Midbrain (tissue), 1 donor: ENCODE results near the gene PLA2G12A.

Experiments
- DNase-seq: peaks from one replicate; lab custom pipeline; 2025; lab: John Stamatoyannopoulos, UW

Gene PLA2G12A

GRCh38 chr4:109729117-109729717 lies 653 bp downstream of the PLA2G12A start:
- no peak for DNase-seq

- no peak for DNase-seq
Observed at GRCh38 chr4:109728385-109728784, 1.5 kb downstream of the PLA2G12A start.

DNA sequence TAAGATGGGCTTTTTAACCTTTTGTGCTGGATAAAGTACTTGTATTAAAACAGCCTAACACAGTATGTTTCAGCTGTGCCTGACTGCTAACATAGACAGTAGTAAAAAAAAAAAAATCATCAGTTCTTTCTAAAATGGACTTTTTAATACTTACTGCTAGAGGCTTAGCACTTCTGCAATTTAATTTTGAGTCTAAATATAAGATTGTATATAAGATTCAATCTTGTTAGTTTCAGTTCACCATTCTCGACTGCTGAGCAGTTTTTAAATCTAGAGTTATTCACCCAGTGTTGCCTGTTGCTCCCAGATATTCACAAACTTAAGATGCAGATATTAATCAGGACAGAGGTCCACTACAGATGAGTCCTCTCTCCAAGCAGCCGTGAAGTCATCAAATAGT lies 6.8 kb downstream of the PLA2G12A start:
- DNase-seq = no peak

DNA sequence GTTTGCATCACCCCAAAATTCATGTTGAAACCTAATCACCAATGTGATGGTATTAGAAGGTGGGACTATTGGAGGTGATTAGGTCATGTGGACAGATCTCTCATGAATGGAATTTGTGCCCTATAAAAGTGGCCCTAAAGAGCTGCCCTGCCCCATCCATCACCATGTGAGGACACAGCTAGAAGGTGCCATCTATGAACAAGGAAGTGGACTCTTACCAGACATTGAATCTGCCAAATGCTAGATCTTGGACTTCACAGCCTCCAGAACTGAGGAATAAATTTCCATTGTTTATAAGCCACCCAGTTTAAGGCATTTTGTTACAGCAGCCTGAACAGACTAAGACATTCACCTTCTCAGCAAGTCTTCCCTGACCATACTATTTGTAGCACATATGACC lies 7.5 kb downstream of the PLA2G12A start:
- DNase-seq = no peak

GRCh38 chr4:109721033-109721432 lies 8.8 kb downstream of the PLA2G12A start:
- no peak for DNase-seq

GRCh38 chr4:109719604-109720003 lies 10.3 kb downstream of the PLA2G12A start:
- DNase-seq = no peak

DNA sequence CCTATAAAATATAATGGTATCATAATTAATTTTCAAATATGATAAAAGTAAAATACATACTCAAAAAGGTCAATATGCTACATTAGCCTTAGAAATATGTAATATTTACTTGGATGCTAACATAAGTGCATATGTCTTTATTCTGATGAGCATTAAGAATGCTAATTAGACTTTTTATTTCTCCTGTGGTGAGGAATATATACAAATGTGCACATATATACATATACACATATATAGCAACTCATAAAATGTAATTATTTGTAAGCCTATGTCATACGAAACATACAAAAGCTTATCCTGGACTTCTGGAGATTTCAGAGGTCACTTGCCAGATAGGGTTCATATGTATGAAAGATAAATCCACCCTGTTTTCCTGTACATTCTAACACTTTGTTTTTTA lies 11.1 kb downstream of the PLA2G12A start:
- no peak for DNase-seq

DNA sequence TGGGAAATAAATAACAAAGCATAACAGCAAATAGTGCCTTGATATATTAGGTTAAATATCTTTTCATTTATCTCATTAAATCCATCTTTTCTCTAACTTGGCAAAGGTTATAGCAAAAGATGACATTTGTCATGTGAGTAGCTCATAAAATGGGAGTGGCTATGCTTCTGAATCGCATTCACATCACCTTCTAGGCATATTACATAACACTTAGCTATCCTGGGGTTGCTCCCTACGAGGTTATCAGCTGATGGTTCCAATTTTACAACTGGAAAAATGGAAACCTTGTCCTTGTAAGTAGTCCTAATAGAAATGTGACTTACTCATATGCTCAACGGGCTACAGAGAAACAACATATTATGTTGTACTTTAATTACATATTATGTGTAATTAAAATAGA lies 16.4 kb downstream of the PLA2G12A start:
- DNase-seq = no peak

- no peak for DNase-seq
Observed at GRCh38 chr4:109708990-109709389, 20.9 kb downstream of the PLA2G12A start.

DNA sequence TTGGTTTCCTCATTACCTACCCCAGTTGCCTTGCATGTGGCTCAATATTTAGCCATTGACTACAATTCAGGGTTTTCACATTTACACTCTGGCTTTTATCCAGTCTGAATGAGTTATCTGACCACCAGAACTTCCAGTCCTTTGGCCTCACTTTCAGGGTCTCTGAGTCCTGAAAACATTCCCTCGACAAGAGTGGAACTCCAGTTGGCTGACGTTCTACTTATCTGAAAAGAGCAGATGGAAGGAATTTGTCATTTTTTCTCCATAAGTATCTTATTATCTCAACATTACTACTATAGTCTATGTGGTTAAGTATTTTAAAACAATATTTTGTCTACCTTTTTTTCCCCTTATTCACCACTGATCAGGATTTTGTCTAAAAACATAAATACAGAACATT lies 21.4 kb downstream of the PLA2G12A start:
- DNase-seq = no peak

GRCh38 chr4:109703664-109704361 lies 26.1 kb downstream of the PLA2G12A start:
- no peak for DNase-seq

GRCh38 chr4:109702950-109703663 lies 26.8 kb downstream of the PLA2G12A start, which contains the start of gene CASP6:
TSS of gene CASP6 (minus strand) at chr4:109703445. CDS start at chr4:109703395, 50 bp downstream.
- peak; percentile 74 for DNase-seq

DNA sequence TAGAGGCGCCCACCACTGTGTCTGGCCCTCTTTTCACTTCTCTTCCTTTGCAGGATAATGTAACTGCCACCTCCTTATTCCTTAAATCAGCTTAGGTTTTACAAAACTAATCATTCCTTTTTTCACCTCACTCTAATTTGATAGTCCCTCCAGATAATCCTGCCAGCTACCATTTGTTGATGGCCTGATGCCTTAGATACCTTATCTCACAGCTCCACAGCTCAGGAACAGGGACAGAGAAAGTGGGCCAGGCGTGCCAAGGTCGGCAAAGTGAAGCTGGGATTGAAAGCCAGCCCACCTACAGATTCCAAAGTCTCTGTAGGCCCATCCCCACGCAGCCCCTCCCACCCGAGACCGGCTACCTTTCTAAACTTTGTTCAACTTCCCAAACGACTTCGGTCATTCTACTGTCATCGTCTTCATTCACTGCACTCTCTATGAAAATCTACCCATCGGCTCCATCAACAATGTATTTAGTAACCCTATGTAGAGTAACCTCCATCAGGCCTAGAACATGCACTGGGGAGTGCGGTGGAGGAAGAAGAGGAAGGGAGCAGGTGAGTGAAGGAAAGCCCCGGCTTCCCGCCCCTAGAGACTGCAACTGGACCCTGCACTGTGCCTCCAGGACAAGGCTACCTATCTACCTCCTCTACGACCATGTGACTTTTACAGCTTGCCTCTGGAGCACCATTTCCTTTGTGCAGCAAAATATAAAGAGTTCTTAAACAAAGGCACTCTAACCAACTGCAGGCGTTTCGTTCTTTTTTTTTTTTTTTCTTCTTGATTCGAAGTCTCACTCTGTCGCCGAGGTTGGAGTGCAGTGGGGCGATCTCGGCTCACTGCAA lies 28.1 kb downstream of the PLA2G12A start:
- no peak for DNase-seq

GRCh38 chr4:109699553-109700225 lies 30.2 kb downstream of the PLA2G12A start:
- DNase-seq = no peak

DNA sequence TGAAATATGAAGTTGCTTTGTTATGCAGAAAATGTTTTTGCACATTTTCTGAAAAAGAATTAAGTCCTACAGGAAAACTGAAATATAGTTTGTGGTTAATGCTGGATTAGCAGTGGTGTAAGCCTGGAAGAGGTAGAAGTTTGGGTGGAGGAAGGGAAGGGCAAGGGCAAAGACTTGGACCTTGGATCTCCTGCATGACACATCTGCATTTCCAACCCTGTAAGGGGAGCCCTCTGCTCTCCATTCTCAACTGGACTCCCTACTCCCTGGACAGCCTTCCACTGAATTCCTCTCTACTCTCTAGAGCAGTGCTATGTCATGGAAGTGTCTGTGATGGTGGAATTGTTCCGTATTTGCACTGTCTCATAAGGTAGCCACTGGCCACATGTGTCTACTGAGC lies 31.2 kb downstream of the PLA2G12A start:
- no peak for DNase-seq

GRCh38 chr4:109691411-109691920 lies 38.4 kb downstream of the PLA2G12A start:
- DNase-seq = no peak

DNA sequence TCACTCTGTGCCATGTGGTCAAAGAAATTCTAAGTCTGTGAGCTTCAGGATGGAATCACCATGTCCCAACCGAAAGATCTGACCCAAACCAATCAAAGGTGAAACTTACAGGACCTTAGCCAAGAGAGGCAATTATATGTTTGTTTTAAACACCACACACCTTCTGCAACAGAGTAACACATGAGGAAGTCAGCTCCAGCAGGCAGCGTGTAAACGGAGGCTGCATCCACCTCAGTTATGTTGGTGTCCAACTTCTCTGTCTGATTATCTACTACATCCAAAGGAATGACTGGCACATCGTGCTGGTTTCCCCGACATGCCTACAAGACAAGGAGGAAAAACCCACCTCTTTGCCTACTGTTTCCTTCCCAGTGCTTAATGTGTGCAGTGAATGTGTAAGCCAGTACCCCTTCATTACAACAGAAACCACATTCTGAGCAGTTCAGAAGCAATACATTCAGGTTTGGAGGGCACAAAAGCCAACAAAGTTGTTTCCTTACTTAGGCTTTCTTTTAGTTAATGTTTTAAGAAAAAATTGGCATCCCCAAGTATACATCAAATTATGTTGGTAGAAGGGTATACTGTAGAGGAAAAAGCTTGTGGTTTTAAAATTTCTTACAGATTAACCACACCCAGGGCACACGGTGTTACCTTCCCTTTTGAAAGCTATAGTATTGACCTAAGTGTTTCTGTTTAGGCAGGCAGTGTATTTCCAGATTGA lies 39.0 kb downstream of the PLA2G12A start:
- DNase-seq = no peak

DNA sequence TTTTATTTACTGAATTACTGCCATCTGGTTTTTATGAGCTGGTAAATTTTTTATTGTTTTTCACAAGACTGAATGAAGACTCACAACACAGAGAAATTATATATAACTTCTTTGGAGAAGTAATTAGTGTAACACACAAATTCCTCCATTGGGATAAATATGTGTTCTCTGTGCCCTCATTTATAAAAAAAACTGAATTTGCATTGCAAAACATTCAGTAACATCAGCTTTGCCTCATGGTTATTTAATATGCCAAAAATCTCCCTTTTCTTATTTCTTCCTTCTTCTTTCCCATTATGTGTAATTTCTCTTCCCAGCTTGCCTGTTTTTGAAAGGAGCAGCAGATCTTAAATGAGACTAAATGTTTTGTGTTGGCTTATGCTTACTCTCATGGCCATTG lies 45.1 kb downstream of the PLA2G12A start:
- no peak for DNase-seq

DNA sequence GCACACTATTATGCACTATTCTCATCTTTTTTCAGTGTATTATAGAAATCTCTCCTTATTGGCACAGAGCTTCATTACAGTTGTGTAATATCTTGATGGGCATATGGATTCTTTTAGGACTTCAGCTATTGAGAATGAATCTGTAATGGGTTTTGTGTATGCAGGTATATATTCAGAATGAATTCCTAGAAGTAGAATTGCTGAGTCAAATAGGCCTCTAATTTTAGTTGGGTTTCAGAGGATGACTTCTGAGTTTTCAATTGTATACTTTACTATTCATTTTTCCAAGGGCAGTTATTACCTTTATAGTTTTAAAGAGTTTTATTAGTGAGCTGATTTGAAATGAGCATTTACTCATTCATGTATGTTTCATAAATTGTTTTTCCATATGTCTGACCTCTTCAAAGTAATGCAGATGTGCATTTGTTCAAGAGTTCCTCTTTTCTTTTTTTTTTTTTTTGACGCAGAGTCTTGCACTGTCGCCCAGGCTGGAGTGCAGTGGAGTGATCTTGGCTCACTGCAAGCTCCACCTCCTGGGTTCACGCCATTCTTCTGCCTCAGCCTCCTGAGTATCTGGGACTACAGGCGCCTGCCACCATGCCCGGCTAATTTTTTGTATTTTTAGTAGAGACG lies 46.1 kb downstream of the PLA2G12A start:
- no peak for DNase-seq

- no peak for DNase-seq
Observed at GRCh38 chr4:109682875-109683274, 47.0 kb downstream of the PLA2G12A start.
